Breast epithelium (tissue), 4 donors: ENCODE results near the gene HELZ2. TPM values are rescaled to one million over a fixed set of nuclear protein-coding genes. Genes with fewer than 3 reads are reported as not detected.

Source experiments
- DNase-seq, 2 donors: peaks; one replicate each; pipeline ENCODE4 v3.0.0-alpha.2; 2019; ENCODE audit warnings: low spot score in 2 of 2
- H3K27ac ChIP-seq, 2 donors: fragments of 200-600 bp; sonication (generic) in 1 of 2; one replicate each; pipeline ENCODE4 v1.5.1; 2016 to 2019; ENCODE audit warnings: mild to moderate bottlenecking in 1 of 2
- H3K27me3 ChIP-seq, 2 donors: fragments of 200-600 bp; sonication (generic) in 1 of 2; one replicate each; pipeline versions ENCODE4 v1.5.1 to v1.6.0; 2017 to 2019; ENCODE audit warnings: control low read depth in 1 of 2, mild to moderate bottlenecking in 1 of 2
- H3K36me3 ChIP-seq: fragments of 200-600 bp; one replicate; pipeline ENCODE4 v1.5.1; 2019
- H3K4me1 ChIP-seq, 2 donors: fragments of 200-600 bp; sonication (generic); one replicate each; pipeline ENCODE4 v1.5.1; 2016 to 2019; ENCODE audit warnings: control low read depth in 1 of 2
- H3K4me3 ChIP-seq, 3 donors: fragments of 200-600 bp; sonication (generic); 1 replicate in 2 of 3; 2 replicates in 1 of 3; pipeline ENCODE4 v1.5.1; 2016 to 2019; ENCODE audit warnings: mild to moderate bottlenecking in 3 of 3, moderate library complexity in 2 of 3
- H3K9me3 ChIP-seq, 2 donors: fragments of 200-600 bp; sonication (generic) in 1 of 2; one replicate each; pipeline ENCODE4 v1.5.1; 2016 to 2019; ENCODE audit warnings: control low read depth in 1 of 2
- CTCF ChIP-seq, 3 donors: fragments of 450-650 bp; IDR thresholded peaks; one replicate each; pipeline ENCODE4 v1.5.1; 2016 to 2017; ENCODE audit warnings: antibody characterized with exemption in 3 of 3, mild to moderate bottlenecking in 3 of 3, moderate library complexity in 3 of 3
- POLR2A ChIP-seq: fragments of 450-650 bp; IDR thresholded peaks from one replicate; pipeline ENCODE4 v1.6.1; 2016; ENCODE audit warnings: antibody characterized with exemption, mild to moderate bottlenecking, moderate library complexity
- POLR2AphosphoS5 ChIP-seq, 3 donors: sonication (generic); formaldehyde crosslinking; IDR thresholded peaks; one replicate each; pipeline ENCODE4 v1.6.1; 2017; ENCODE audit warnings: antibody characterized with exemption in 3 of 3
- intact Hi-C: fragments of 100-400 bp; cut with DNase I; formaldehyde crosslinking; loops from one replicate; pipeline ENCODE4 v1.15.1; 2023; ENCODE audit warnings: low total_unique reads
- total RNA-seq, 3 donors: library from RNA; depleted of rRNA; stranded (reverse); fragments of >200 nt; gene quantifications; one replicate each; pipeline ENCODE4 v1.1.0, GENCODE V29; 2016

HELZ2 gene
- total RNA-seq, 3 donors from 2014 or later = 9.9 to 22.6 (median 20.3) TPM

GRCh38 chr20:63565021-63565698 is 8.9 kb downstream of the HELZ2 start:
- H3K4me1 ChIP-seq = no peaks in the 10 kb centered on the region
- intact Hi-C loops = no loop called here
- H3K27ac ChIP-seq = no peak overlapping the region
- no peaks in the 10 kb centered on the region for H3K27me3 ChIP-seq
- no peak for TF ChIP-seq POLR2A
- TF ChIP-seq CTCF (IDR thresholded peaks at IDR 0.05) = no peak
- no peak for TF ChIP-seq POLR2AphosphoS5 (IDR thresholded peaks at IDR 0.05)
- DNase-seq = no peak
- no peaks in the 10 kb centered on the region for H3K9me3 ChIP-seq
- peaks cover 11% of the 10 kb centered on the region for H3K36me3 ChIP-seq
- H3K4me3 ChIP-seq = no peak overlapping the region

- Histone ChIP-seq H3K9me3 (no peaks in the 10 kb centered on the region), H3K27ac (no peak overlapping the region), H3K4me1 (no peaks in the 10 kb centered on the region), H3K4me3 (no peak overlapping the region), H3K27me3 (no peaks in the 10 kb centered on the region), H3K36me3 (peaks cover 11% of the 10 kb centered on the region)
- no peak for DNase-seq
- intact Hi-C loops = no loop called here
- TF ChIP-seq CTCF (IDR thresholded peaks at IDR 0.05) (no peak), POLR2AphosphoS5 (IDR thresholded peaks at IDR 0.05) (no peak), POLR2A (no peak)
Measured at GRCh38 chr20:63564036-63564810, 9.8 kb downstream of the HELZ2 start.

GRCh38 chr20:63563225-63563935 is 10.7 kb downstream of the HELZ2 start:
- H3K27me3 ChIP-seq = no peaks in the 10 kb centered on the region
- no peaks in the 10 kb centered on the region for H3K9me3 ChIP-seq
- intact Hi-C loops = no loop called here
- TF ChIP-seq CTCF (IDR thresholded peaks at IDR 0.05) (no peak), POLR2AphosphoS5 (IDR thresholded peaks at IDR 0.05) (no peak), POLR2A (no peak)
- no peaks in the 10 kb centered on the region for H3K4me1 ChIP-seq
- DNase-seq = no peak
- H3K27ac ChIP-seq = no peak overlapping the region
- no peak overlapping the region for H3K4me3 ChIP-seq
- H3K36me3 ChIP-seq = peaks cover 11% of the 10 kb centered on the region

- intact Hi-C loops = no loop called here
Measured at GRCh38 chr20:63562461-63563224, 11.4 kb downstream of the HELZ2 start.

More at GRCh38 chr20:63562461-63563224, 11.4 kb downstream of the HELZ2 start:
- Histone ChIP-seq H3K27ac (no peak overlapping the region), H3K4me3 (no peak overlapping the region), H3K9me3 (no peaks in the 10 kb centered on the region), H3K27me3 (no peaks in the 10 kb centered on the region), H3K36me3 (peaks cover 11% of the 10 kb centered on the region), H3K4me1 (no peaks in the 10 kb centered on the region)
- no peak for TF ChIP-seq POLR2A
- no peak for TF ChIP-seq POLR2AphosphoS5 (IDR thresholded peaks at IDR 0.05)
- TF ChIP-seq CTCF (IDR thresholded peaks at IDR 0.05) = no peak
- DNase-seq = no peak
